NCI-H1436 treated with DMSO at 0.1 percent for 48 hours (cell line): ENCODE data around the gene MORC4.

ENCODE experiments used
- DNase-seq: peaks from one replicate; lab custom pipeline; 2025; lab: John Stamatoyannopoulos, UW

The MORC4 gene

DNA sequence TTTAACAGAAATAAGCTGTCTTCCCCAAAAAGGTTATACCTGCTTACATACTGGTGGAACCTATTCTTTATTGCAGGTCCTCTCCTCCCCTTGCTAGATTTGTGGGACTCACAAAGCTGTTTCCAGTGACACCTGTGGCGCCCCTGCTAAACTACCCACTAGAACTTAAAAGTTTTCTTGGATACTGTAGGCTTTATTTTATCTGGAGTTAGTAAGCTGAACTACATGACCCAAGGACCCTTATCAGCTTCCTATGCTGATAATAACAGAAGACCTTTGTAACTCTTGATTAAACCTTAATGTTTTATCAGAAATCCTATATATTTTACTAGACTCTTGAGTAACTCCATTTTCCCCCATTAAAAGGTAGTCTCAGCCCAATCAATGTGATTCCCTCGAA is 47.5 kb downstream of the MORC4 start:
- no peak for DNase-seq

DNA sequence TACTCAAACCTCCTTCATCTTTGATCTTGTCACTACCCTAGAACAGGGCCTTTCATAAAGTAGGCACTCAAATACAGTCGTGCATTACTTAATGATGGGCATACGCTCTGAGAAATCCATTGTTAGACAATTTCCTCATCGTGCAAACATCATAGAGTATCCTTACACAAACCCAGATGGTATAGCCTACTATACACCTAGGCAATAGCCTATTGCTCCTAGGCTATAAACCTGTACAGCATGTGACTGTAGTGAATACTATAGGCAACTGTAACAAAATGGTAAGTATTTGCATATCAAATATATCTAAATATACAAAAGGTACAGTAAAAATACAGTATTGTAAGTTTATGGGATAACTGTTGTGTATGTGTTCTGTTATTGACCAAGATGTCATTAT is 47.9 kb downstream of the MORC4 start:
- no peak for DNase-seq

DNA sequence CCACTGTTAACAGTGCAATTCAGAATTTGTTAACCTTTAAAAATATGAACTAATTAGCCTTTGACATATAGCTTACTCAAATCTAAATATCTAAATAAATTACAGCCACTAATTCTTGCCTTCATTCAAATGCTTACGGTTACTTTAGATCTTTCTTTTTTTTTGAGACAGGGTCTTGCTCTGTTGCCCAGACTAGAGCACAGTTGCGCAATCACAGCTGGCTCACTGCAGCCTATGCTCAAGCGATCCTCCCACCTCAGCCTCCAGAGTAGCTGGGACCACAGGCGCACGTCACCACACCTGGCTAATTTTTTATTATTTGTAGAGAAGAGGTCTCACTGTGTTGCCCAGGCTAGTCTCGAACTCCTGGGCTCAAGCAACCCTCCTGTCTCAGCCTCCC is 48.8 kb downstream of the MORC4 start:
- DNase-seq: no peak

DNA sequence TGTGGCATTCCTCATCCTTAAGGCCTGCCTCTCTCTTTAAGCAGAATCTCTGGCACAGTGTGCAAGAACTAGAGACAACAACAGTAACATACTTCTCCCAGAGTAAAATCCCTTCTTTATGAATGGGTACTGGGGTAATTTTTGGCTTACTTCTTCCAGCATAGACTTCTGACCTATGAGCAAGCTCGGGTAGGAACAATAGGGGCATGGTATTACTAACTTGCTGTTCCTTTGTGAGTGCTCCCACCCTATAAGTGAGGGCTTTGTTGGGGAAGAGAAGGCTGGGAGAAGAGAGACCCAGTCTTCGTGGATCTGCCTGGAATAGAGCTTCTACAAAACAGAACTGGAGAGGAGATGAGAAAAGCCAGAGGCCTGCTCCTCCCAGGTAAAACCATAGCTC is 49.6 kb downstream of the MORC4 start:
- DNase-seq: no peak

DNA sequence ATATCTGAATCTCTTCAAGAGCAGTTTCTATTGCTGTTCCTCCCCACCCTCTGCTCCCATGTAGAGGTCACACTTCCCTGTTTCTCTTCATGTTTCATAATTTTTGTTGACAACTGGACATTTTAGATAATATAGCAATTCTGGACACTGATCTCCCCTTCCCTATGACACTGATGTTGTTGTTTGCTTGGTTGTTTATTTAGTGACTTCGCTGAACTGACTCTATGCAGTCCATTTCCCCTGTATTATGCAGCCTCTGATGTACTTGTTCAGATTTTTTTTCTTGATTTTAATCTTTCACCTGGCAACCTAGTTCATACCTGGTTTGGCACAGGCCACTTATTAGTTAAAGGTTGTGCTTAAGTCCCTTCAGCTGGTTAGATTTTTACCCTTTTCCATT is 50.6 kb downstream of the MORC4 start:
- DNase-seq: no peak

DNA sequence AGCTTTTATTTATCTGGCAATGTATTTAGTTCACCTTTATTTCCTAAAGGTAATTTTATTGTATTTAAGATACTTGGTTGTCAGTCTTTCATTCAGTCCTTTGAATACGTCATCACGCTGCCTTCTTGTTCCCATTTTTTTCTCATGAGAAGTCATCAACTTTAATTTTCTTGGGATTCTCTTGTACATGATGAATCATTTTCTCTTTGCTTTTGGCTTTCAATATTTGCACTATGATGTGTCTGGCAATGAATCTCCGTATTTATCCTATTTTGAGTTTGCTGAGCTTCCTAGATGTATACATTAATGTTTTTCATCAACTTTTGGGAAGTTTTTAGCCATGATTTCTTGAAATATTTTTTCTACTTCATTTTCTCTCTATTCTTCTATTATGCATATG is 51.4 kb downstream of the MORC4 start:
- DNase-seq: no peak

DNA sequence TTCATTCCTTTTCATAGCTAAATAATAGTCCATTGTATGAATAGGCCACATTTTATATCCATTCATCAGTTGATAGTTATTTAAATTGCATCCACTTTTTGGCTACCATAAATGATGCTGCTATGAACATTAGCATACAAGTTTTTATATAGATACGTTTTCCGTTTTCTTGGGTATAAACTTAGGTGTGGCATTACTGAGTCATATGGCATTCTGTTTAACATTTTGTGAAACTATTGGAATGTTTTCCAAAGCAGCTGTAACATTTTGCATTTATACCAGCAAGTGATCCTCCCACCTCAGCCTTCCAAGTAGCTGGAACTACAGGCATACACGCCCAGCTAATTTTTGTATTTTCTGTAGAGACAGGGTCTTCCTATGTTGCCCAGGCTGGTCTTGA is 53.5 kb downstream of the MORC4 start:
- no peak for DNase-seq

DNA sequence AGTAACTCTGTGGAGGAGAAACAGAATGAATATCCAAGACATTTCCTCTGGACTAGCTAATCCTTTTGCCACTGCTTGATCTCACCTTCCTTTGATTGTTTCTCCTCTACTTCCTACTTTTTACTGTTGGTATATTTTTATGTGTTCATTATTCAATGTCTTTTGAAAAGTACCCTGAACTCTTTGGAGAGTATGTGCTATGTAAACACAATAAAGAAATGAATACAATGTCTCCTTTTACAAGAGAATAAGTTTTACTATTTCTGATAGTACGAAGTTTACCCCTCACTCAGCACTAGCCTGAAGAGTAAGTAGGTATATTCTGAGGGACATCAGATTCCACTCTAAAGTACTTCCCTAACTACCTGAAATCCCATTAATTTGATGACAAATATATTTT is 59.9 kb downstream of the MORC4 start:
- DNase-seq: no peak

DNA sequence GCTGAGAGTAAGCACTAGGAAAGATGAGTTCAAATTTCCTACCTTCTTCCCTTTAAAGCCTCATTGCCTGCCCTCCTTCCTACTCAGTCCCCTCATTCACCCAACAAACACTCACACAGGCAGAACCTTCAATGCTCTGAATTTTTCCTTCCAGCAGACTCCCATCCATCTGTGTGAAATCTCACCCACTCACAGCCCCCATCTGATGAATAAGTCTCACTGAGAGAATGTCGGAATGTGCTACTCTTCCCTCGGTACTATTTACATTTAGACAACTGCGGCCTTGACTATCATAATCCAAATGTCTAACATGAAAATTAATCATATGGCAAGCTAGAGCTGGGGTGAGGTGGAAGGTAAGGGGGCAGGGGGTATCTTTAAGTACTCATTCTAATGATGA is 60.4 kb downstream of the MORC4 start:
- no peak for DNase-seq

DNA sequence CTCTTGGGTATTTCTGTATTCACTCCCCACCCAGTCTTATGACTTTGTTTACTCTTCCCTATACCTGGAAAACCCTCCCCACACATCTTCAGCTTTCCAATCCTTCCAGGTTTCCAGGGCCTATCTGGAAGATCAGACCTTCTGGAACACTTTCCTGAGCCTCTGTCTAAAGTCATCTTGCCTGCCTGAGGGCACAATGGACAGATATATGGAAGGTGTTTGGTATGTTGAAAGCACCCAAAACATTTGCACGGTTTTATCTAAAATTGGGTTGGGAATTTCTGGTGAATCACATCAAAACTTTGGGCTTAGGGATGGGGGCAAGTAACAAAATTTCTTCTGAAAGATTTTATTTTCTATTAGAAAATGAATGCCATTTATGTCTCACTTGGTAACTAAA is 63.8 kb downstream of the MORC4 start:
- DNase-seq: no peak

DNA sequence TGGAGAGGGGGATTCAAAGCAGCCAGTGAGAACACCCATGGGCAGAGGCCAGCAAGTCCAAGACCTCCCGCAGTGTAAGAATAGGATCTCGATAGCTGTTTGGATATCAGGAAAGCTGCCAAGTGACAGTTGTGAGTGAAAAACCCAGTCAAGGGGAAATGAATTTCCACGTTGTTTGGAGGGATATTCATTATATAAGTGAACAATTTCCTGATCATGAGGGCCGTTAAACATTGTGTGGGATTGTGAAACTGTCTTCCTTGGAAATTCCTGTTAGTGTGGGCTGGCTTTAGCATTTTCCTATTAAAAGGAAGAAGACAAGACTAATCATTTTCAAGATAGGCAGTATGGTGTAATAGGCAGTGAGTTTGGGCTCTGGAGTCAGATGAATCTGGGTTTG is 64.8 kb downstream of the MORC4 start:
- no peak for DNase-seq

DNA sequence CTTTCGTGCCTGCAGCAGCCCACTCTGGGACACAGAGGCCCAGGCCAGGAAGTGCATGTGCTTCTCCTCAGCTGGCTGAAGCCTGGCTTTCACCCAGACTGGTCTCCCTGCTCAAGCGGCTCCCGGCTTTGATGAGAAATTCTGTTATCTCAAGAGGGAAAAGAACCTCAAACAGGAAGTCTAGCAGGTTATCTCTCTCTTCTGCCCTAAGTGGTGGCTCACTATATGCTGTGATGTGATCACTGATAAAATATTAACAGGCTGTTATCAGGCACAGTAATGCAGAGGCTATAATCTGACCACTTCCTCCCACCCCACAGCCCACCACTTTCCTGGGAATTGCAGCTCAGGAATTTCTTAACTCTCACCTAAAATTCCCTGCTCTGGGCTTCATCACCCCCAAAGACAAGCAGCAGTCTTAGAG is 66.5 kb downstream of the MORC4 start:
- DNase-seq: no peak

DNA sequence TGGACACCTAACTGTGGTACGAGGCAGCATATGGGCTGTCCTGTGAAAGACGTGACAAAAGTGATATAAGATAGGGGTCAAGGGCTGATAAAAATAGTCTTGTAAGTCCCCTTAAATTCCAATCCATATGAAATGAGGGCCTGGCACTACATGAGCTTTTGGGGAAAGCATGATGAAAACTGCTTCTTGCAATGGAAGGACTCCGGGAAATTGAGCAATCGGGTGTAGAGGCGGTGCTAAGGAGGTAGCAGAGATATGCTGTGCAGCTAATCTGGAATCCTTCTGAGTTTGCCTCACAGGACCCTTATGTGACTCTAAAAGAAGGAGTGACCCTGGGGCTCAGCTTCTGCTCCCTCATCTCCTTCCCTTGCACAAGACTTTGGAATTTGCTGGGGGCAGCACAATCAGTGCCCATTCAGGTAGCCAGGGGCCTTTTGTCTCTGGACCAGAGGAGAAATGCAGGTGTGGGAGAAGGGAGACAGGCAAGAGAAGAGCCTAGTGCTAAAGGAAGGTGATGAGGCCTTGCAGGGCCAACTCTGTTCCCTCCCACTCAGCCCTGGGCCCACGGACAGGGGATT is 67.0 kb downstream of the MORC4 start:
- DNase-seq: no peak

DNA sequence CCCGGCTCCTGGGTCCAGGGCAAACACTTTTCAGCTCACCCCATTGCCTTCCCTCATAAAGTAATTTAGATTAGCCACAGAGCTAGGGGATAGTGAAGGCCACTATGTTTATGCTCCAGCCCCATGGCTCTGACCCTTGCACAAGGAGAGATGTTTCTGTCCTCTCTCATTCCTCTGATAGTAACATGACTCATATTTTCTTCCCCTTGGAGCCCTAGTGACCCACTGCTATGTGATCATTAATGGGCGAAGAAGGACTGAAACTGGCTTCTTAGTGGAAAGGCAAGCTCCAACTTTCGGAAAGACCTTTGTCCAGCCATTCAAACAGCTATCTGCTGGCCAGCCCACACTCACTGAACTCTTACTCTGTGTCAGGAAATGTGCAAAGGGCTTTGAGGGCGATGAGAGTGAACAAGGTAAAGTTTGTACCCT is 67.5 kb downstream of the MORC4 start:
- DNase-seq: no peak

DNA sequence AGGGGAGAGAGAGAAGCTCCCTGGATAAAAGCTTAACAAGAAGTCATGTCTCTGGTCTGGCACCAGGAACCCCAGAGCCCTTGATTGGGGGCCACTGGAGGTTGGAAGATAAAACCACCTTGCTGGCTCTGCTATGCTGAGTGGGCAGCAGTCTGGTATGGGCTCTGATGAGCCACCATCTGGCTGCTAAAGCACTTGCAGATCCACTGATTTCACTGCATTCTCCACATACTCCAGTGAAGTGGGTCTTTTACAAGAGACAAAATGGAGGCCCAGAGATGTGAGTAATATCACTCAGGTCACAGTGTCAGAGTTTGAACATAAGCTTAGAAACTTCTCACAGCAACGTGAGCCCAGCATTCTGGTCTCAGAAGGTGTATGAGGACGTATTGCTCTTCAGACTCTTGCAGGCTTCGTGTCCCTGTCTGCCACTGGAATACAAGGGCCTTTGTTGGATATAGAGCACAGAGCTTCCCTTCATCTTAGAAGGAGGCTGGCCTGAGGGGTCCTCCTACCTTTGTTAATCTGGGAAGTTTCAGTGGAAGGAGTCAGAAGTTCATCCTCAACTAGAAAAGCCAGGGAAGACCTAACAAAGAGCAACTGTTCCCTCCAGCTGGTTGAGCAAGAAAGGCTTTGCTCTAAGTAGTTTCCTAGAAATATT is 68.1 kb downstream of the MORC4 start:
- DNase-seq: no peak

DNA sequence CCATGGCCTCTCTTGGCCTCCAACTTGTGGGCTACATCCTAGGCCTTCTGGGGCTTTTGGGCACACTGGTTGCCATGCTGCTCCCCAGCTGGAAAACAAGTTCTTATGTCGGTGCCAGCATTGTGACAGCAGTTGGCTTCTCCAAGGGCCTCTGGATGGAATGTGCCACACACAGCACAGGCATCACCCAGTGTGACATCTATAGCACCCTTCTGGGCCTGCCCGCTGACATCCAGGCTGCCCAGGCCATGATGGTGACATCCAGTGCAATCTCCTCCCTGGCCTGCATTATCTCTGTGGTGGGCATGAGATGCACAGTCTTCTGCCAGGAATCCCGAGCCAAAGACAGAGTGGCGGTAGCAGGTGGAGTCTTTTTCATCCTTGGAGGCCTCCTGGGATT is 71.8 kb downstream of the MORC4 start:
- no peak for DNase-seq

DNA sequence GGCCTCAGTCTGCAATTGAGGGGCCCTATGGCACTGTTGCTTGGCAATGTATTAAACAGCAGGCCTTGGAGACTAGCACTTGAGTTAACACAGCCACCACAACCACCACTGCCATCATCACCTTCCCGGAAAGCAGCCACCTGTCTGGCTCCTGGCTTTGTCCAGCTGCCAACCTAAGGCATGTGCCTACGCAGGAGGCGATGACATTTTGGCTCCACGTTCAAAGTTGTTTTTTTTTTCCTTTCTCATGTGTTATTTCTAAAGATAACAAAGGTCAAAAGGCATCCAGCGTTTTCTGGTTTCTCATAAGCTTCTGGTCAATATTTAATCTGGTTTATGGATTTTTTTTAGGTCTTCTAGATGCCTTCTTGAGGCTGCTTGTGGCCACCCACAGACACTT is 72.3 kb downstream of the MORC4 start:
- no peak for DNase-seq

DNA sequence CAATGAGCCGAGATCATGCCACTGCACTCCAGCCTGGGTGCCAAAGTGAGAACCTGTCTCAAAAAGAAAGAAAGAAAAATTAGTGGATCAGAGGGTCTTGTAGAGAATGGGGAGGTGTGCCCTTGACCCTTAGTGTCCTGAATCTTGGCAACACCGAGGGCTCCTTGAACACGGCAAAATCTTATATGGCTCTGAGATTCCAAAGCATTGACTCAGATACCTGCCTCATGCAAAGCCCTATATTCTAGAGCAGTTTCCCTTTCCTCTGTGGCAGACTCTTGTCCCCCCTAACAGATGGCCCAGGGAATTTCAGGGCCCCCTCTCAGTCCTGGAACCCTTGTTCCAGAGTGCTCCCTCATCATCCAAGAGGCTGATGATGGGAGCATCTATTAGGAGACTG is 73.0 kb downstream of the MORC4 start:
- DNase-seq: no peak

DNA sequence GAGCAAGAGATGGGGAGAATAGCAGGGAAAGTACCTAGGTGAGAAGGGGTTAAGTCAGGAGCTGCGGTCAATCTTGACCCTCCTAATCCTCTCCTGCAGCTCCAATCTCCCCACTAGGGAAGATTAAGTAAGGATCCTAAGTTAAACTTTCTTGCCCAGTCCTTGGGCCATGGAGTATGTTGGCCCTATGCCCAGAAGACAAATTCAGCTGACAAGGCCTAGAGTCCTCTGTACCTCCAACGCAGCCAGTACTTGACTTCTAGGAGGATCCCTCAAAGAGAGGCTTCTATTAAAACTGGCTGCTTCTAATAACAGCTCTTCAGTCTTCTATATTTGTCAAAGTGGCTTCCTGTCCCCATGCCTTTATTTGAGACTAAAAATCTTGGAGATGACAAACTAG is 78.4 kb downstream of the MORC4 start:
- no peak for DNase-seq

DNA sequence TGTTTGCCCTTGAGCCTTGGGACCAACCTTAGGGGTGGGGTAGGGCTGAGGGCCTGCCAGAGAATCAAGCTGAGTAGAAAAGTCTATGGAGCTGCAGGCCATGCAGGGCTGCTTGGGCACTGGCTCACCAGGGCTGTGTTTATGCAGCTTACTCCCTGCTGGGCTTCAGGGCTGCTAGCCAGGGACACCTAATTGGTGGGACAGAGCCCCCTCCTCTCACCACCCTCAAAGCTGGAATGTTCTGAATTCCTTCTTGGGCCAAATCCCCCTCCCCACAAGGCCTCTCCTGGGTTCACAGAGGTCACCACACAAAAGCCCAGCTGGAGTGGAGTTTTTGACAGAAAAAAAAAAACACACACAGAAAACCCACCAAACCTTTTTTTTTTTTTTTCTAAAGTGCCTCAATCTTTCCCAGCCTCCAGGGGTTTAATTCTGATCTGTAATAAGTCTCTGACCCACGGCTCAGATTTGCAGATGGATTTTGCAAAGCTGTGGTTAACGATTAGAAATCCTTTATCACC is 80.0 kb downstream of the MORC4 start, which contains the start of gene CLDN2:
CLDN2 (plus strand) TSS at position 471 of the 521 bp plus-strand sequence. CDS start 7,827 bp downstream, outside the sequence.
- no peak for DNase-seq

DNA sequence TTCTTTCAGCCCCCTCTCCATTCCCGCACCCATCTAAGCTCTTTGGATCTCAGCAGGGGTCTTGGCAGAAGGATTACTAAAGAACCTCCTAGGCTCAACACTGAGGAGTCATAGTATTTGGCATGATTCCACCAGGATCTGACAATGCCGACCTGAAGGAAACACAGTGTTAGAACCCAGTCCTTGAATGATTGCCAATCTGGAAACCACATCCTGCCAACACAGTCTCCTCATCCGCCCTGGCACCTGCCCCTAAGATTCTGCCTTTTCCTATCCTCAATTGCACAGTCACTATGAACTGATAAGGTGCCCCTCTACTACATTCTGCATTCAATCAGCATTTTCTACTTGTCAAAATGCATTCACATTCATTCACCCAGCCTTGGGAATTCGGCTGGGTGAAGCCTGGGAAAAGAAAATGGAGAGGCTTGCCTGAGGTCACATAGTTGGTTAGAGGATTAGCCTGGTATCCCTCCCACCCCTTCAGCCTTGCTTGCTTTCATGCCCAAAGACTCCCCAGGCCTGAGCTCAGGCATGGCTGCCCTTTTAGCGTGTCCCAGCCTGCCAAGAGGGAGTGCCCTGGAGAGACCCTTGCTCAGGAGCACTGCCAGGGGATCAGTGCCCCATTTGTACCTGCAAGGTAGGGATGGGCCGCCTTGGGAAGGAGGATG is 82.0 kb downstream of the MORC4 start:
- no peak for DNase-seq

DNA sequence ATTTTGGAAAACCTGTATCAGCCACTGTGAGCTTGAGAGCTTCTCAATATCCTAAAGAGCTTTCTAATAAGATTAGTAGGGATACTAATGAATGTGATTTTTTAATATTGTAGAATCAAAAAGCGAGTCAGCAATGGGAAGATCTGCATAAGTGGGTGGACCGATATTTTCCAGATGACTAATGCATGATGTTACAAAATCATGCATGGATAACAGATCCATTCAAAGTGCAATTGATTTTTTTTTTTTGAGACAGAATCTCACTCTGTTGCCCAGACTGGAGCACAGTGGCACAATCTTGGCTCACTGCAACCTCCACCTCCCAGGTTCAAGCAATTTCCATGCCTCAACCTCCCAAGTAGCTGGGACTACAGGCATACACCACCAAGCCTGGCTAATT is 87.1 kb downstream of the MORC4 start:
- DNase-seq: no peak

DNA sequence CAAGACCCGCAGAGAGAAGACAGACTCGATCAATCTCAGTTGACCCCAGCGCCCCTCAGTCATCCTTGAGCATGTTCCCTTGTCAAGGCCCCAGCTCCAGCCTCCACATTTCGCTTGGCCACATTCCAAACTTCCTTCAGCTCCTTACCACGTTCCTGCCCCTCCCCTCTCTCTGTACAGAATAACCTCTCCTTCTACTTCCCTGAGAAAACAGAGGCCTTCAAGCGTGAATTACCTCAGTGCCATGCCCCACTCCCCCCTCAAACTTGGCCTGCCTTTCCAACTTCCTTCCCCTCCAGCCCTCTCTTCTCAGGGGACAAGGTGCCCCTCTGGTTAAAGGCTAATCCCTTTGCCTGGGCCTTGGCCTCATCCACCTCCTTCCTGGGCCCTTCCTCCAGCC is 93.7 kb downstream of the MORC4 start:
- no peak for DNase-seq
